ENCODE data around the gene HSF2BP. TPM values are rescaled to one million over a fixed set of nuclear protein-coding genes. Genes with fewer than 3 reads are reported as not detected.

Gene HSF2BP
- total and polyA plus RNA-seq, 8 donors, result 0.23 to 1.5 (median 0.31) TPM; not detected in 3

- H3K4me1 ChIP-seq, result peaks cover 21 to 39% (median 28%) of the 10 kb centered on the region in 4 donors
- H3K36me3 ChIP-seq, result peaks cover 0 to 16% (median 14%) of the 10 kb centered on the region in 4 donors
- no peak overlapping the region for H3K4me3 ChIP-seq
- 91 to 94% (median 93%) methylated on average over 41 to 48 of the region's 48 CpGs for WGBS, 5 donors
- TF ChIP-seq CTCF (IDR thresholded peaks at IDR 0.05), result no peak
- no peak for TF ChIP-seq POLR2A (IDR thresholded peaks at IDR 0.05)
- no peak for TF ChIP-seq EP300 (IDR thresholded peaks at IDR 0.05)
- TF ChIP-seq POLR2AphosphoS5 (IDR thresholded peaks at IDR 0.05), result no peak
- peak overlapping the region in 1 of 5 donors; percentile 90 for H3K27ac ChIP-seq
- no peak for DNase-seq
- intact Hi-C loops (cut with DNase I; ENCODE audit: low total_unique reads), result no loop called here
- no peaks in the 10 kb centered on the region for H3K27me3 ChIP-seq
- H3K9me3 ChIP-seq, result no peaks in the 10 kb centered on the region
These were observed 1.1 kb downstream of the HSF2BP start for GRCh38 chr21:43658088-43658741.

- H3K27ac ChIP-seq, result no peak overlapping the region
- TF ChIP-seq CTCF (IDR thresholded peaks at IDR 0.05) (no peak), POLR2AphosphoS5 (IDR thresholded peaks at IDR 0.05) (no peak), POLR2A (IDR thresholded peaks at IDR 0.05) (no peak), EP300 (IDR thresholded peaks at IDR 0.05) (no peak)
- peak in 1 of 2 donors; percentile 19 for DNase-seq
- H3K4me3 ChIP-seq, result no peak overlapping the region
- 70 to 82% (median 77%) methylated on average over 38 to 46 of the region's 46 CpGs for WGBS, 5 donors
- no peaks in the 10 kb centered on the region for H3K9me3 ChIP-seq
- no peaks in the 10 kb centered on the region for H3K27me3 ChIP-seq
- H3K4me1 ChIP-seq, result peaks cover 21 to 34% (median 28%) of the 10 kb centered on the region in 4 donors
- intact Hi-C loops (cut with DNase I; ENCODE audit: low total_unique reads), result no loop called here
- peaks cover 0 to 9% (median 9%) of the 10 kb centered on the region in 4 donors for H3K36me3 ChIP-seq
These were observed 1.8 kb downstream of the HSF2BP start for GRCh38 chr21:43657355-43658087.

GRCh38 chr21:43654806-43655489 lies 4.3 kb downstream of the HSF2BP start:
- no peaks in the 10 kb centered on the region for H3K27me3 ChIP-seq
- H3K4me3 ChIP-seq, result no peak overlapping the region
- no peak for DNase-seq
- intact Hi-C loops (cut with DNase I; ENCODE audit: low total_unique reads), result no loop called here
- no peak overlapping the region for H3K27ac ChIP-seq
- 73 to 84% (median 81%) methylated on average over 7 of the region's 7 CpGs for WGBS, 5 donors
- H3K9me3 ChIP-seq, result no peaks in the 10 kb centered on the region
- TF ChIP-seq POLR2AphosphoS5 (IDR thresholded peaks at IDR 0.05) (no peak), POLR2A (IDR thresholded peaks at IDR 0.05) (no peak), EP300 (IDR thresholded peaks at IDR 0.05) (no peak), CTCF (IDR thresholded peaks at IDR 0.05) (no peak)
- peaks cover 6 to 8% (median 7%) of the 10 kb centered on the region in 4 donors for H3K4me1 ChIP-seq
- no peaks in the 10 kb centered on the region for H3K36me3 ChIP-seq

GRCh38 chr21:43653626-43654025 lies 5.7 kb downstream of the HSF2BP start:
- no peak for TF ChIP-seq POLR2A (IDR thresholded peaks at IDR 0.05)
- TF ChIP-seq EP300 (IDR thresholded peaks at IDR 0.05), result no peak
- TF ChIP-seq POLR2AphosphoS5 (IDR thresholded peaks at IDR 0.05), result no peak
- TF ChIP-seq CTCF (IDR thresholded peaks at IDR 0.05), result no peak
- Histone ChIP-seq H3K9me3 (no peaks in the 10 kb centered on the region), H3K27ac (no peak overlapping the region), H3K4me1 (peaks cover under 1 to 2% (median under 1%) of the 10 kb centered on the region in 4 donors), H3K27me3 (no peaks in the 10 kb centered on the region), H3K4me3 (no peak overlapping the region), H3K36me3 (no peaks in the 10 kb centered on the region)
- intact Hi-C loops (cut with DNase I; ENCODE audit: low total_unique reads), result no loop called here
- 94 to 98% (median 95%) methylated on average over 6 of the region's 6 CpGs for WGBS, 5 donors
- no peak for DNase-seq

All from stomach (tissue), 9 donors.